Mucosa of descending colon (tissue), 3 donors: ENCODE results near the gene UBE2B. TPM values are rescaled to one million over a fixed set of nuclear protein-coding genes. Genes with fewer than 3 reads are reported as not detected.

ENCODE experiments used
- ATAC-seq: fragments of 200-7000 bp; cut with Tn5 transposase; one replicate; pipeline ENCODE4 v1.9.1; 2020; ENCODE audit warnings: mild to moderate bottlenecking, moderate library complexity
- DNase-seq, 3 donors: peaks; one replicate each; pipeline ENCODE4 v3.0.0-alpha.2; 2020
- H3K36me3 ChIP-seq: fragments of 200-600 bp; one replicate; pipeline ENCODE4 v1.8.0; 2021; ENCODE audit warnings: low read depth, mild to moderate bottlenecking
- H3K4me1 ChIP-seq: fragments of 200-600 bp; one replicate; pipeline ENCODE4 v1.8.0; 2021; ENCODE audit warnings: low read depth, mild to moderate bottlenecking
- H3K4me3 ChIP-seq: fragments of 200-600 bp; one replicate; pipeline ENCODE4 v1.8.0; 2021; ENCODE audit warnings: mild to moderate bottlenecking
- H3K9me3 ChIP-seq: fragments of 200-600 bp; one replicate; pipeline ENCODE4 v1.8.0; 2021; ENCODE audit warnings: mild to moderate bottlenecking
- CTCF ChIP-seq: fragments of 200-600 bp; IDR thresholded peaks from one replicate; pipeline ENCODE4 v1.8.0; 2022; ENCODE audit warnings: antibody characterized with exemption, mild to moderate bottlenecking
- intact Hi-C, 2 donors: fragments of 100-400 bp; cut with DNase I in 1 of 2; cut with micrococcal nuclease in 1 of 2; formaldehyde crosslinking; loops; one replicate each; pipeline versions ENCODE4 v1.11.0 to v1.11.1; 2022; cut with DNase I, micrococcal nuclease
- total RNA-seq, 3 donors: library from RNA; stranded (reverse); fragmentation: NEBNext Ultra II Directional in 2 of 3; extraction: Animal tissue kit (Norgen Biotek cat#: 25700) in 2 of 3; gene quantifications; one replicate each; pipeline versions ENCODE4 v1.2.1 to v1.2.4, GENCODE V29; 2021 to 2023
- donor health status: DM: no; HTN: no; CAD: no; lungs with moderate emphysema.
- donor health status: DM: no; HTN: no; CAD: no.
- donor health status: DM: no; HTN: yes; CAD: no.

Gene UBE2B
- total RNA-seq, 3 donors from 2014 or later, result 84.4 to 99.5 (median 89.5) TPM

DNA sequence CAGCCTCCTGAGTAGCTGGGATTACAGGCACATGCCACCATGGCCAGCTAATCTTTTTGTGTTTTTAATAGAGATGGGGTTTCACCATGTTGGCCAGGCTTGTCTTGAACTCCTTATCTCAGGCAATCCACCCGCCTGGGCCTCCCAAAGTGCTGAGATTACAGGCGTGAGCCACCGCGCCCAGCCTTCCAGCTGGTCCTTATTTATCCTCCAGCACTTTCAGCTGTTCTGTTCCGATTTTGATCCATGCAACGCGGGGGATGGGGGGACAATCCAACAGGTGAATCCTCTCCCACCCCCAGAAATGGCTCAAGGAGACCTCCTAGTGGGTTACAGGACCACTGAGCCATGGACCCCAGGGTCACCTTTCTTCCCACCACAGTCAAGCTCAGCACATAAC lies 55.0 kb downstream of the UBE2B start:
- ATAC-seq, result no peak
- H3K9me3 ChIP-seq, result no peaks in the 10 kb centered on the region
- TF ChIP-seq CTCF, result no peak
- no peak overlapping the region for H3K4me3 ChIP-seq
- H3K36me3 ChIP-seq, result no peaks in the 10 kb centered on the region
- no peak for DNase-seq
- intact Hi-C loops, result no loop called here
- H3K4me1 ChIP-seq, result no peaks in the 10 kb centered on the region

- Histone ChIP-seq H3K4me3 (no peak overlapping the region), H3K9me3 (no peaks in the 10 kb centered on the region), H3K4me1 (no peaks in the 10 kb centered on the region), H3K36me3 (no peaks in the 10 kb centered on the region)
- no peak for TF ChIP-seq CTCF
- no peak for DNase-seq
- intact Hi-C loops, result no loop called here
- no peak for ATAC-seq
Observed at GRCh38 chr5:134427540-134428041, 56.2 kb downstream of the UBE2B start.

- Histone ChIP-seq H3K4me1 (no peaks in the 10 kb centered on the region), H3K9me3 (no peaks in the 10 kb centered on the region), H3K4me3 (no peak overlapping the region), H3K36me3 (no peaks in the 10 kb centered on the region)
- DNase-seq, result no peak
- no peak for TF ChIP-seq CTCF
- no peak for ATAC-seq
- intact Hi-C loops, result no loop called here
Observed at GRCh38 chr5:134430001-134430569, 58.7 kb downstream of the UBE2B start.

- no peaks in the 10 kb centered on the region for H3K36me3 ChIP-seq
- intact Hi-C loops, result no loop called here
- no peaks in the 10 kb centered on the region for H3K9me3 ChIP-seq
- no peak overlapping the region for H3K4me3 ChIP-seq
- no peak for DNase-seq
- H3K4me1 ChIP-seq, result peaks cover 13% of the 10 kb centered on the region
- no peak for TF ChIP-seq CTCF
- ATAC-seq, result no peak
Observed at GRCh38 chr5:134432174-134432573, 60.8 kb downstream of the UBE2B start.

DNA sequence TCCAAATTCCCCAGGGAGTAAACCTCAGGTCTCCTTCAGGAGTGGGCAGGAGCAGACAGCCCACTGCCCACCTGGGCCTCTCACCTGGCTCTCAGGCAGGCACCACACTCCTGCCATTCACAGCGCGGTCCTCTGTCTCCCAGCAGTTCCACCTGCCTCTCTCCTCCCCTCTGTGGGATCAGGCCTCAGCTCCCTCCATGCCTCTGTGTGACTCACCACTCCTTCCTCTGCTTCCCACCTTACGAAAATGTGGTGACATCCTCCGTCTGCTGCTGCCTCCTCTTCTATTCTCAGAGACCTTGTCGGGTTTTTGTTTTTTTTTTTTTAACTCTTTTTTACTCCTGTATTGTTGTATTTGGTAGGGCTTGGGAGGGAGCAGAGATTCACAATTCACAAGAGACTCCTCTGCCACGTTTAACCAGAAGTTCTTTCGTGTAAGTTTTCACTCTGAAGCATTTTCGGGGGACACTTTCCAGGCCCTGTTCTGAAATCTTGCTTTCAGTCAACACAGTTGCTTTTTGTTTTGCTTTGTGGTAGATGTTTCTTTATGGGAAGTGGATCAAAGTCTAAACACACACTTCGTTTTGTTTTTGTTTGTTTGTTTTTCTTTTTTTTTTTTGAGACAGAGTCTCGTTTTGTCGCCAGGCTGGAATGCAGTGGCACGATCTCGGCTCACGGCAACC lies 61.4 kb downstream of the UBE2B start:
- H3K4me3 ChIP-seq, result no peak overlapping the region
- no peaks in the 10 kb centered on the region for H3K9me3 ChIP-seq
- H3K4me1 ChIP-seq, result peaks cover 20% of the 10 kb centered on the region
- no peak for ATAC-seq
- intact Hi-C loops, result no loop called here
- H3K36me3 ChIP-seq, result no peaks in the 10 kb centered on the region
- TF ChIP-seq CTCF, result no peak
- no peak for DNase-seq
